ENCODE results near the gene FMN1.

DNA sequence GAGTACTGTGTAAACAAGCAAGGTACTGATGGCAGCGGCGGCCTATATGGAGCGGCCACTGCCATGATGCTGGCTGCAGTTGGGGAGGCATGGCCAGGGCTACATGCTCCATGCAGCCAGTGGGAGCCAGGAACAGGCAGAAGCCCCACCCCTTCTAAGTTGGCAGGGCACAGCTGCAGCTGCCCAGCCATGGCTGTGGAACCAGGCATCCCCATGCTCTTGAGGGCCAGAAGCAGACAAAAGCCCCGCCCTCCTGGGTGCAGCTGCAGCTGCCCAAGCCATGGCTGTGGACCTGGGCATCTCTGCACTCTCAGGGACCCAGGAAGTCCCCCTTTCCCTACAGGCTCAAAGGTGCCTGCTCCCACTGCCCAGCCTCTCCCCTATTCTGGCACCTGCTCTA lies 150.9 kb downstream of the FMN1 start:
- TF ChIP-seq FOXP2 (optimal IDR thresholded peaks at IDR 0.05; ENCODE audit: control extremely low read depth, extremely low read length, insufficient read depth), result no peak
- TF ChIP-seq EZH2 (IDR thresholded peaks at IDR 0.05), result no peak
- TF ChIP-seq POLR2AphosphoS5 (IDR thresholded peaks at IDR 0.05; ENCODE audit: borderline replicate concordance, low read depth, low read length), result no peak

All from SK-N-MC (cell line).